HL-60 (cell line): Measurements from ENCODE around the gene KCNH2.

Experiments used
- DNase-seq, 2 experiments: peaks; one replicate each; pipeline ENCODE4 v3.0.0-alpha.2; 2010 to 2020; ENCODE audit warnings: low read depth in 1 of 2, low spot score in 1 of 2
- H3K27ac ChIP-seq: fragments of 250-450 bp; sonication (Bioruptor Pico); replicated peaks from 2 replicates; pipeline ENCODE4 v1.5.1; 2020; ENCODE audit warnings: mild to moderate bottlenecking, moderate library complexity
- H3K27me3 ChIP-seq: fragments of 250-450 bp; sonication (Bioruptor Pico); 2 replicates; pipeline ENCODE4 v1.5.1; 2021; ENCODE audit warnings: mild to moderate bottlenecking, moderate library complexity; ENCODE audit not compliant: insufficient read depth, poor library complexity, severe bottlenecking
- H3K4me3 ChIP-seq: replicated peaks from 2 replicates; pipeline ENCODE4 v1.5.1; 2011; ENCODE audit warnings: mild to moderate bottlenecking, control low read depth, low read length; ENCODE audit not compliant: insufficient read depth
- CTCF ChIP-seq: IDR thresholded peaks from one replicate; pipeline ENCODE4 v1.5.1; 2011; ENCODE audit warnings: low read length, control low read depth, inconsistent platforms; ENCODE audit not compliant: insufficient read depth
- GABPA ChIP-seq: IDR thresholded peaks from 2 replicates; pipeline ENCODE4 v1.6.1; 2012; ENCODE audit warnings: low read depth
- POLR2AphosphoS5 ChIP-seq: IDR thresholded peaks from 2 replicates; pipeline ENCODE4 v1.6.1; 2012; ENCODE audit warnings: low read depth
- REST ChIP-seq: IDR thresholded peaks from 2 replicates; pipeline ENCODE4 v1.6.1; 2012; ENCODE audit warnings: low read depth; ENCODE audit not compliant: insufficient replicate concordance
- SPI1 ChIP-seq: IDR thresholded peaks from 2 replicates; pipeline ENCODE4 v1.6.1; 2012; ENCODE audit warnings: low read depth, mild to moderate bottlenecking, borderline replicate concordance

KCNH2 gene

GRCh38 chr7:150937848-150938561 is 40.1 kb downstream of the KCNH2 start:
- DNase-seq: peak in 1 of 2 experiments; percentile 63
- Histone ChIP-seq H3K27me3 (no peaks in the 10 kb centered on the region), H3K27ac (peak overlapping the region; percentile 24)

GRCh38 chr7:150936018-150936417 is 42.1 kb downstream of the KCNH2 start:
- no peak for TF ChIP-seq GABPA
- no peak for TF ChIP-seq POLR2AphosphoS5
- no peak for TF ChIP-seq CTCF
- TF ChIP-seq REST: no peak
- TF ChIP-seq SPI1: no peak
- Histone ChIP-seq H3K27me3 (no peaks in the 10 kb centered on the region), H3K4me3 (no peak overlapping the region), H3K27ac (no peak overlapping the region)
- no peak for DNase-seq

More at GRCh38 chr7:150937848-150938561, 40.1 kb downstream of the KCNH2 start:
- H3K4me3 ChIP-seq: no peak overlapping the region
- no peak for TF ChIP-seq REST
- 0 out of 2 replicates have a peak, but pooled peaks have one; percentile 14 for TF ChIP-seq SPI1

- DNase-seq: no peak
- Histone ChIP-seq H3K27me3 (no peaks in the 10 kb centered on the region), H3K27ac (no peak overlapping the region), H3K4me3 (no peak overlapping the region)
- TF ChIP-seq GABPA (no peak), CTCF (no peak), REST (no peak), SPI1 (no peak), POLR2AphosphoS5 (no peak)
These were observed 43.0 kb downstream of the KCNH2 start for GRCh38 chr7:150935149-150935548.
